Upper lobe of right lung (tissue), 1 donor: ENCODE results near the gene ZCCHC4. TPM values are rescaled to one million over a fixed set of nuclear protein-coding genes. Genes with fewer than 3 reads are reported as not detected.

Experiments
- ATAC-seq: fragments of 200-7000 bp; cut with Tn5 transposase; one replicate; pipeline ENCODE4 v1.9.1; 2020; ENCODE audit warnings: mild to moderate bottlenecking, moderate library complexity
- DNase-seq: peaks from one replicate; pipeline ENCODE4 v3.0.0-alpha.2; 2020
- H3K27ac ChIP-seq: fragments of 200-600 bp; one replicate; pipeline ENCODE4 v1.8.0; 2022
- H3K27me3 ChIP-seq: fragments of 200-600 bp; one replicate; pipeline ENCODE4 v1.8.0; 2022; ENCODE audit warnings: mild to moderate bottlenecking
- H3K36me3 ChIP-seq: fragments of 200-600 bp; one replicate; pipeline ENCODE4 v1.8.0; 2022
- H3K4me1 ChIP-seq: fragments of 200-600 bp; one replicate; pipeline ENCODE4 v1.8.0; 2022
- H3K4me3 ChIP-seq: fragments of 200-600 bp; one replicate; pipeline ENCODE4 v1.8.0; 2022; ENCODE audit warnings: mild to moderate bottlenecking
- H3K9me3 ChIP-seq: fragments of 200-600 bp; one replicate; pipeline ENCODE4 v1.8.0; 2022
- CTCF ChIP-seq: fragments of 200-600 bp; IDR thresholded peaks from one replicate; pipeline ENCODE4 v1.8.0; 2022; ENCODE audit warnings: antibody characterized with exemption
- intact Hi-C: fragments of 100-400 bp; cut with DNase I; formaldehyde crosslinking; loops from one replicate; pipeline ENCODE4 v1.11.0; 2022
- total RNA-seq: library from RNA; stranded (reverse); fragmentation: NEBNext Ultra II Directional; extraction: Animal tissue kit (Norgen Biotek cat#: 25700); gene quantifications from one replicate; pipeline ENCODE4 v1.2.1, GENCODE V29; 2021
- donor health status: DM: no; HTN: yes; CAD: no; lungs with severe emphysema.

The ZCCHC4 gene
- total RNA-seq, 1 donor from 2014 or later = 10.2 TPM

DNA sequence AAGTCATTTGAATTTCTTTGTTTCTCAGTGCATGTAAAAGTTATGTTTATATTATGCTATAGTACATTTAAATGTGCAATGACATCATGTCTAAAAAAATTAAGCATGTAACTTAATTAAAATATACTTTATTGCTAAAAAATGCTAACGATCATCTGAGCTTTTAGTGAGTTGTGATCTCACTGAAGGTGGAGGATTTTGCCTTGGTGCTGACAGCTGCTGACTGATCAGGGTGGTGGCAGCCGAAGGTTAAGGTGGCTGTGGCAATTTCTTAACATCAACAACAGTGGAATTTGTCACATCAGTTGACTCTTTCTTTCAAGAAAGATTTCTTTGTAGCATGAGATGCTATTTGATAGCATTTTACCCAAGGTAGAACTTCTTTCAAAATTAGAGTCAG, 71.1 kb downstream of the ZCCHC4 start:
- Histone ChIP-seq H3K4me1 (peaks cover 4% of the 10 kb centered on the region), H3K27me3 (no peaks in the 10 kb centered on the region), H3K36me3 (peaks cover 74% of the 10 kb centered on the region), H3K4me3 (no peak overlapping the region), H3K9me3 (no peaks in the 10 kb centered on the region), H3K27ac (no peak overlapping the region)
- no peak for DNase-seq
- ATAC-seq = no peak
- intact Hi-C loops = no loop called here
- TF ChIP-seq CTCF = no peak

GRCh38 chr4:25386926-25387325, 74.4 kb downstream of the ZCCHC4 start:
- no peak for TF ChIP-seq CTCF
- ATAC-seq = no peak
- H3K27ac ChIP-seq = no peak overlapping the region
- H3K4me3 ChIP-seq = no peak overlapping the region
- no peak for DNase-seq
- no peaks in the 10 kb centered on the region for H3K4me1 ChIP-seq
- H3K36me3 ChIP-seq = peaks cover 91% of the 10 kb centered on the region
- H3K9me3 ChIP-seq = no peaks in the 10 kb centered on the region
- intact Hi-C loops = no loop called here
- H3K27me3 ChIP-seq = no peaks in the 10 kb centered on the region

GRCh38 chr4:25397305-25397704, 84.7 kb downstream of the ZCCHC4 start:
- H3K4me3 ChIP-seq = no peak overlapping the region
- intact Hi-C loops = no loop called here
- H3K36me3 ChIP-seq = peaks cover 95% of the 10 kb centered on the region
- no peak overlapping the region for H3K27ac ChIP-seq
- no peak for TF ChIP-seq CTCF
- no peaks in the 10 kb centered on the region for H3K27me3 ChIP-seq
- ATAC-seq (no peak), DNase-seq (no peak)
- no peaks in the 10 kb centered on the region for H3K4me1 ChIP-seq
- H3K9me3 ChIP-seq = no peaks in the 10 kb centered on the region

DNA sequence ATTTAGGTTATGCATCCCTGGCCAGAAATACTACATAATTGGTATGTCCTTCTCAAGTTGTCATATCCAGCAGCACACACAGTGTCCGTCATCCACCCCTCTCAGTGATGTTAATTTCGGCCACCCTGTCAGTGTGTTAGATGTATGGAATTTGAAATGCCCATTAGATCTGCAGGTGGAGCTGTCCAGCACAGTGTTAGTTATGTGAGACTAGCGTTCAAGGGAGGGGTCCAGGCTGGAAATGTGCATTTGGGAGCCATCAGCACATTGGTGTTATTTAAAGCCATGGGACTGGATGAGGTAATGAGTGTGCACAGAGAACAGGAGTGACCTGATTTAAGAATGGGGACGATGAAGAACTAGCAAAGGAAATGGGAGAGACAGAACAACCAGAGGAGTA, 86.9 kb downstream of the ZCCHC4 start:
- DNase-seq (no peak), ATAC-seq (no peak)
- TF ChIP-seq CTCF = no peak
- Histone ChIP-seq H3K4me1 (no peaks in the 10 kb centered on the region), H3K4me3 (no peak overlapping the region), H3K36me3 (peaks cover 94% of the 10 kb centered on the region), H3K9me3 (no peaks in the 10 kb centered on the region), H3K27me3 (no peaks in the 10 kb centered on the region), H3K27ac (no peak overlapping the region)
- intact Hi-C loops = no loop called here

DNA sequence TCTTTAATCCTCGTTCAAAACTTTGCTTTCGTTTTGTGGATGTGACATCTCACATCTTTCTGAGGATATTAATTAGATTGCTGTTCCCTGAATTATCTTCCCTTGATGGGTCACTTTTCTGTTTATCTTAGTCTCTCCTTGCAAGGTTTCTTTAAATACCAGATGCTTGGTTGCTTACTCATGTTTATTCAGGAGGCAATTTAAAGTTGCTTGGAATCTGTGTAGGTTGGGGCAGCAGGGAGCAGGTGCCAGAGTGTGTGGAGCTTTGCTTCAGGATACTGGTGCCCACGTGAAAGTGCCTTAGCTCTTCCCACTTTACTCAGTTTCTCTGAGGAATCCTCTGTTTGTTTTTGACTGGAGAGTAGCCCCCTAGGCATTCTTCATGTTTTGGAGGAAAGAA, 88.5 kb downstream of the ZCCHC4 start:
- Histone ChIP-seq H3K36me3 (peaks cover 94% of the 10 kb centered on the region), H3K27me3 (no peaks in the 10 kb centered on the region), H3K4me3 (no peak overlapping the region), H3K27ac (no peak overlapping the region), H3K4me1 (no peaks in the 10 kb centered on the region), H3K9me3 (no peaks in the 10 kb centered on the region)
- ATAC-seq = peak; percentile 35
- no peak for DNase-seq
- intact Hi-C loops = no loop called here
- no peak for TF ChIP-seq CTCF

DNA sequence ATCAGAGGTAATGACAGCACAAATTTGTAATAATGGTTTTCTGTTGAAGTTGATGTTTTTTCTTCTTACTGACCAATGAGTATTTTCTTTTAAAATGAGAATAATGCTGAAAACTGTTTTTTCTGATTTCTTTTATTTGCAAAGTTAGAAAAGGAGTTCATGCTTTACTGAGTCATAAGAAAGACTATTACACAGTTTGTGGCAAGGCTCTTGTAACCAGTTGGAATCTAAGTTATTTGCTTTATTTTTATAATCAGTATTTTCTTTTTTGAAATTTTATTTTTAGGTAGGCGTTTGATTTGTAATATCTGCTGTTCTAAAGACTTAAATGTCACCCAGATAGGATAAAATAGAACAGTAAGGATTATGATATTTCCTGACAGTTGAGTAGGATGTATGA, 89.9 kb downstream of the ZCCHC4 start:
- no peak for DNase-seq

More for the DNA sequence above, 89.9 kb downstream of the ZCCHC4 start:
- Histone ChIP-seq H3K4me1 (no peaks in the 10 kb centered on the region), H3K36me3 (peaks cover 94% of the 10 kb centered on the region), H3K27ac (no peak overlapping the region), H3K9me3 (no peaks in the 10 kb centered on the region), H3K27me3 (no peaks in the 10 kb centered on the region), H3K4me3 (no peak overlapping the region)
- no peak for TF ChIP-seq CTCF
- ATAC-seq = no peak
- intact Hi-C loops = no loop called here
